Smooth muscle cell (in vitro differentiated cells): ENCODE results near the gene TTC21B. TPM values are rescaled to one million over a fixed set of nuclear protein-coding genes. Genes with fewer than 3 reads are reported as not detected.

Experiments
- DNase-seq: peaks from one replicate; lab custom pipeline; 2025; ENCODE audit not compliant: unreplicated experiment; lab: John Stamatoyannopoulos, UW
- H2AFZ ChIP-seq: fragments of 200-600 bp; sonication (generic); 2 replicates; pipeline ENCODE4 v1.6.0; 2016; ENCODE audit warnings: antibody characterized with exemption, low read depth, mild to moderate bottlenecking
- H3F3A ChIP-seq: fragments of 200-600 bp; sonication (generic); 2 replicates; pipeline ENCODE4 v1.6.0; 2017; ENCODE audit warnings: antibody characterized with exemption, low read depth
- H3K27ac ChIP-seq: fragments of 200-600 bp; sonication (generic); 2 replicates; pipeline ENCODE4 v1.5.1; 2016; ENCODE audit warnings: low read depth, mild to moderate bottlenecking
- H3K27me3 ChIP-seq: fragments of 200-600 bp; sonication (generic); 2 replicates; pipeline ENCODE4 v1.6.1; 2016; ENCODE audit warnings: low read depth, mild to moderate bottlenecking
- H3K36me3 ChIP-seq: fragments of 200-600 bp; sonication (generic); 2 replicates; pipeline ENCODE4 v1.5.1; 2016; ENCODE audit warnings: low read depth
- H3K4me1 ChIP-seq: fragments of 200-600 bp; sonication (generic); 2 replicates; pipeline ENCODE4 v1.5.1; 2016; ENCODE audit warnings: low read depth
- H3K4me2 ChIP-seq: fragments of 200-600 bp; sonication (generic); 2 replicates; pipeline ENCODE4 v1.6.0; 2016; ENCODE audit warnings: mild to moderate bottlenecking
- H3K4me3 ChIP-seq: fragments of 200-600 bp; sonication (generic); 2 replicates; pipeline ENCODE4 v1.5.1; 2016; ENCODE audit warnings: mild to moderate bottlenecking
- H3K79me2 ChIP-seq: fragments of 200-600 bp; sonication (generic); 2 replicates; pipeline ENCODE4 v1.6.0; 2016; ENCODE audit warnings: low read depth, mild to moderate bottlenecking
- H3K9ac ChIP-seq: fragments of 200-600 bp; sonication (generic); 2 replicates; pipeline ENCODE4 v1.6.0; 2016; ENCODE audit warnings: low read depth
- H3K9me3 ChIP-seq: fragments of 200-600 bp; sonication (generic); replicated peaks from 2 replicates; pipeline ENCODE4 v1.5.1; 2016; ENCODE audit warnings: low read depth
- H4K20me1 ChIP-seq: fragments of 200-600 bp; sonication (generic); 2 replicates; pipeline ENCODE4 v1.6.0; 2016; ENCODE audit warnings: low read depth
- WGBS: methylation state at CpG from one replicate; pipeline ENCODE4 v1.1.7; 2016; ENCODE audit warnings: low lambda C conversion rate; 5-methylcytosine and 5-hydroxymethylcytosine counted together
- polyA plus RNA-seq: library from polyadenylated mRNA; unstranded; fragments of >200 nt; fragmentation: Nextera tagmentation; extraction: Ambion mirVana; gene quantifications from 2 replicates; pipeline ENCODE4 v1.2.1, GENCODE V29; 2016
- total RNA-seq: library from RNA; depleted of rRNA; stranded (reverse); fragments of >200 nt; gene quantifications from 2 replicates; pipeline ENCODE4 v1.2.3, GENCODE V29; 2014
- TF ChIP-seq, protein P1 (sequence below): fragments of 200-600 bp; sonication (generic); IDR thresholded peaks from 2 replicates; pipeline ENCODE4 v1.5.1; 2017; ENCODE audit warnings: borderline replicate concordance, mild to moderate bottlenecking, antibody characterized with exemption; ENCODE audit not compliant: insufficient read depth, poor library complexity, severe bottlenecking

Gene TTC21B
- total RNA-seq (21.1 and 48.0 TPM in 2 replicates), polyA plus RNA-seq (5.5 and 5.8 TPM in 2 replicates)

DNA sequence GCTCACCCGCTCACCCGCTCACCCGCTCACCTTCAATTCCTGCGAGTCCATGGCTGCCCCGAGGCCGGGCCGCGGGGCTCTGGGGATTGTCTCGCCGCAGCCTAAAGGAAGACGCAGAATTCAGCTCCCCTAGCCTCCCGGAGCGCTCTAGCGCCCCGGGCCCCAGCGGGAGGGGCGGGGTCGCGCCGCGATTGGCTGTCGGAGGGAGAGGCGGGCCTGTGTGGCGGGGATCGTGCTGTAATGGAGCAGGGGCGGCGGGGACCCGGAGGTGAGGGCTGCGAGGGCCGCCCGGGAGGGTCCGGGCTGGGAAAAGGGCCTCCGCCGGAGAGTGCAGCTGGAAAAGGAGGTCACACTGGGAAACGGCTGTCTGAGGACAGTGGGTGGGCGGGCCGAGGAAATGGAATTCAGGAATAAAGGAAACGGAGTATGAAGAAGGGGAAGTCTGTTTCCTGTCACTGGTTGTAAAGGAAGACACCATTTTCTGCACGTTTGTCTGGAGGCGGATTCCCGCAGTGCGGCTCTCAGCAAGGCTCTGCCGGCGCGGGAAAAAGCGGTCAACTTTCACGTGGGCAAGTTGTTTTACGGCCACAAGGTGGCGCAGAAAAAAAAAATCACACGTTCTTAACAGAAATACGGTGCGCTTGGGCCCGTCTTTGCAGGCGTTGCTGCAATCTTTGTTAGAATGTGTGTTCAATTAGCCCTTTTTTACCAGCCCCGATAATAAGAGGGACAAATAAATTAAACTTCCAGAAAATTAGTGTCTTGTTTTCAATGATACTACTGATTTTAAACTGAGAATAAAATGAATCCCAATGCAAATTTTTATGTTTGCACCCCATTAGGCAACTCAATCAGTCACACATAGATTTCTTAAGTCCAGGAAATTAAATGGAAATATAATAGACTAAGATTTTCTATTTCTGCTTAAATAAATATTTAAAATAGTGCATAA is at the start of gene TTC21B:
Gene TTC21B (minus strand): TSS at position 122 of the 952 bp plus-strand sequence. CDS start 71 bp downstream, at position 51.
- Histone ChIP-seq H3K27me3 (no peaks in the 10 kb centered on the region), H3K4me3 (peak within 1 kb of the TSS; percentile 78), H3K4me2 (peak within 1 kb of the TSS; percentile 85), H2AFZ (peak within 1 kb of the TSS; percentile 67), H3K36me3 (peaks cover 2% of the 10 kb centered on the region), H3K4me1 (peaks cover 17% of the 10 kb centered on the region), H3K27ac (peak within 1 kb of the TSS; percentile 78), H3K9ac (peak within 1 kb of the TSS; percentile 87), H4K20me1 (peaks cover 18% of the 10 kb centered on the region), H3K9me3 (no peaks in the 10 kb centered on the region), H3F3A (peaks cover 6% of the 10 kb centered on the region), H3K79me2 (peaks cover 34% of the 10 kb centered on the region)
- DNase-seq: peak; percentile 85
- under 1% methylated on average over 38 of the region's 55 CpGs for WGBS
- TF ChIP-seq, protein P1, sequence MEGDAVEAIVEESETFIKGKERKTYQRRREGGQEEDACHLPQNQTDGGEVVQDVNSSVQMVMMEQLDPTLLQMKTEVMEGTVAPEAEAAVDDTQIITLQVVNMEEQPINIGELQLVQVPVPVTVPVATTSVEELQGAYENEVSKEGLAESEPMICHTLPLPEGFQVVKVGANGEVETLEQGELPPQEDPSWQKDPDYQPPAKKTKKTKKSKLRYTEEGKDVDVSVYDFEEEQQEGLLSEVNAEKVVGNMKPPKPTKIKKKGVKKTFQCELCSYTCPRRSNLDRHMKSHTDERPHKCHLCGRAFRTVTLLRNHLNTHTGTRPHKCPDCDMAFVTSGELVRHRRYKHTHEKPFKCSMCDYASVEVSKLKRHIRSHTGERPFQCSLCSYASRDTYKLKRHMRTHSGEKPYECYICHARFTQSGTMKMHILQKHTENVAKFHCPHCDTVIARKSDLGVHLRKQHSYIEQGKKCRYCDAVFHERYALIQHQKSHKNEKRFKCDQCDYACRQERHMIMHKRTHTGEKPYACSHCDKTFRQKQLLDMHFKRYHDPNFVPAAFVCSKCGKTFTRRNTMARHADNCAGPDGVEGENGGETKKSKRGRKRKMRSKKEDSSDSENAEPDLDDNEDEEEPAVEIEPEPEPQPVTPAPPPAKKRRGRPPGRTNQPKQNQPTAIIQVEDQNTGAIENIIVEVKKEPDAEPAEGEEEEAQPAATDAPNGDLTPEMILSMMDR: peak; percentile 85

DNA sequence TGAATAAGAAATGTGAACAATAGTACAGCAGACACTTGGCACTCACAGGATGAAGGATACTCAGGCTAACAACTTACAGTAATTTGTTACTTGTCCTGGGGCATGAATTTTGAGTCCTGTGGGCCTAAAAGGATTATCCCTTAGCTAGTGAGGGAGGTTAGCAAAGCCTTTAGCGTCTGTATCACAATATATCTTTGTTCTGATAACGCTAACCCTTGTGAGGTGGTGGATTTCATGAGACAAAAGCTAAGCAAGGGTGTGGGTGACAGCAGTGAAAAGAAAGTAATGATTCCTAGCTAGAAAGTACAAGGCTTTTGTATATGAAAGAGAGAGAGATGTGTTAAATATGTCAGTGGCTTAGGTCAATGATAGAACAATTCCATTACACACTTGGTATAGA is 46.8 kb upstream of the TTC21B start:
- Histone ChIP-seq H3K4me2 (no peak overlapping the region), H3K79me2 (no peaks in the 10 kb centered on the region), H4K20me1 (no peaks in the 10 kb centered on the region), H3K4me3 (no peak overlapping the region), H3K27me3 (no peaks in the 10 kb centered on the region), H2AFZ (no peak overlapping the region), H3K9me3 (no peaks in the 10 kb centered on the region), H3K9ac (no peak overlapping the region), H3K36me3 (no peaks in the 10 kb centered on the region), H3K27ac (no peak overlapping the region), H3K4me1 (no peaks in the 10 kb centered on the region), H3F3A (no peaks in the 10 kb centered on the region)
- TF ChIP-seq, protein P1: no peak
- 57% methylated on average over 2 of the region's 2 CpGs for whole genome bisulfite sequencing
- no peak for DNase-seq

DNA sequence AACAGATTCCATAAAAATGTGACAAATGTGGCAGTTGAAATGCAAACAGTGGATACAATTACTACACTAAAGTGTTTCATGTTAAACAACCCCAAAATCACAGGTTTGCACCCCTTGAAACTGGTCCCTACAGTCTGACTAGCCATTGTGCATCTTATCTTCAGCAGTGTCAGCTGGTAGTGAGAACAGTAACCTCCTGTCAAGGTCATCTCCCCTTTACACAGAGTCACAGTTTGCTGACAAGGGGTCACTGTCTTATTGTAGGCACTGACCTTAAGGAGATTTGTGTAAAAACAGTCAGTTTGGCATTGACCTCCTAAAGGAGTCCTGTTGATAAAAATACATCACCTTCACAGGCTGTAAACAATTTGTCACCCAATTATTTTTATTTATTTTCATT is 37.3 kb upstream of the TTC21B start:
- no peak overlapping the region for H3K4me2 ChIP-seq
- H3K27ac ChIP-seq: no peak overlapping the region
- H4K20me1 ChIP-seq: no peaks in the 10 kb centered on the region
- no peaks in the 10 kb centered on the region for H3K79me2 ChIP-seq
- H3K36me3 ChIP-seq: no peaks in the 10 kb centered on the region
- TF ChIP-seq, protein P1: no peak
- no peaks in the 10 kb centered on the region for H3K9me3 ChIP-seq
- H3K9ac ChIP-seq: no peak overlapping the region
- no peak for DNase-seq
- no peaks in the 10 kb centered on the region for H3K27me3 ChIP-seq
- no peaks in the 10 kb centered on the region for H3K4me1 ChIP-seq
- H3K4me3 ChIP-seq: no peak overlapping the region
- no peak overlapping the region for H2AFZ ChIP-seq
- H3F3A ChIP-seq: no peaks in the 10 kb centered on the region
